Measurements from ENCODE around the gene CFH.

DNA sequence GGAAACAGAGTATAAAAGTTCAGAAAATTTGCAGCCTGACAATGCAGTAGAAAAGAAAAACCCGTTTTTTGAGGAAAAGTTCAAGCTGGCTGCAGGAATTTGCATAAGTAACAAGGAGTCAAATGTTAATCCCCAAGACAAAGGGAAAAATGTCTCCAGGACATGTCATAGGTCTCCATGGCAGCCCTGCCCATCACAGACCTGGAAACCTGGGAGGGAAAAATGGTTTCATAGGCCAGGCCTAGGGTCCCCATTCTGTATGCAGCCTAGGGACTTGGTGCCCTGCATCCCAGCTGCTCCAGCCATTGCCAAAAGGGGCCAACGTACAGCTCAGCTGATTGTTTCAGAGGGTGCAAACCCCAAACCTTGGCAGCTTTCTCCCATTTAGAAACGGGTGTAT is 40.0 kb upstream of the CFH start:
- TF ChIP-seq, protein P1, sequence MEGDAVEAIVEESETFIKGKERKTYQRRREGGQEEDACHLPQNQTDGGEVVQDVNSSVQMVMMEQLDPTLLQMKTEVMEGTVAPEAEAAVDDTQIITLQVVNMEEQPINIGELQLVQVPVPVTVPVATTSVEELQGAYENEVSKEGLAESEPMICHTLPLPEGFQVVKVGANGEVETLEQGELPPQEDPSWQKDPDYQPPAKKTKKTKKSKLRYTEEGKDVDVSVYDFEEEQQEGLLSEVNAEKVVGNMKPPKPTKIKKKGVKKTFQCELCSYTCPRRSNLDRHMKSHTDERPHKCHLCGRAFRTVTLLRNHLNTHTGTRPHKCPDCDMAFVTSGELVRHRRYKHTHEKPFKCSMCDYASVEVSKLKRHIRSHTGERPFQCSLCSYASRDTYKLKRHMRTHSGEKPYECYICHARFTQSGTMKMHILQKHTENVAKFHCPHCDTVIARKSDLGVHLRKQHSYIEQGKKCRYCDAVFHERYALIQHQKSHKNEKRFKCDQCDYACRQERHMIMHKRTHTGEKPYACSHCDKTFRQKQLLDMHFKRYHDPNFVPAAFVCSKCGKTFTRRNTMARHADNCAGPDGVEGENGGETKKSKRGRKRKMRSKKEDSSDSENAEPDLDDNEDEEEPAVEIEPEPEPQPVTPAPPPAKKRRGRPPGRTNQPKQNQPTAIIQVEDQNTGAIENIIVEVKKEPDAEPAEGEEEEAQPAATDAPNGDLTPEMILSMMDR (IDR thresholded peaks at IDR 0.05), result no peak
- no peak for TF ChIP-seq POLR2A (IDR thresholded peaks at IDR 0.05)

All from uterus (tissue), 2 donors.